Vagina (tissue), 2 donors: Measurements from ENCODE around the gene RPP14. TPM values are rescaled to one million over a fixed set of nuclear protein-coding genes. Genes with fewer than 3 reads are reported as not detected.
A peak's percentile ranks its signal among the peaks of the same experiment; 100 is the strongest.

ENCODE experiments used
- DNase-seq, 2 donors: peaks; one replicate each; pipeline ENCODE4 v3.0.0-alpha.2; 2017; ENCODE audit errors: extremely low spot score in 2 of 2
- H3K27ac ChIP-seq: fragments of 200-600 bp; sonication (generic); one replicate; pipeline ENCODE4 v1.5.1; 2019
- H3K27me3 ChIP-seq: fragments of 200-600 bp; sonication (generic); one replicate; pipeline ENCODE4 v1.5.1; 2019
- H3K36me3 ChIP-seq, 2 donors: fragments of 200-600 bp; sonication (generic); one replicate each; pipeline ENCODE4 v1.5.1; 2017 to 2019
- H3K4me1 ChIP-seq: fragments of 200-600 bp; sonication (generic); one replicate; pipeline ENCODE4 v1.5.1; 2019
- H3K4me3 ChIP-seq, 2 donors: fragments of 200-600 bp; sonication (generic); 1 replicate in 1 of 2; 2 replicates in 1 of 2; pipeline ENCODE4 v1.5.1; 2016 to 2019
- H3K9me3 ChIP-seq: fragments of 200-600 bp; sonication (generic); one replicate; pipeline ENCODE4 v1.5.1; 2019
- CTCF ChIP-seq, 3 experiments: fragments of 450-650 bp in 2 of 3; fragments of 200-600 bp in 1 of 3; sonication (generic) in 1 of 3; IDR thresholded peaks; one replicate each; pipeline ENCODE4 v1.5.1; 2017 to 2019; ENCODE audit warnings: antibody characterized with exemption in 3 of 3, mild to moderate bottlenecking in 2 of 3, moderate library complexity in 2 of 3
- POLR2A ChIP-seq, 2 donors: fragments of 450-650 bp; IDR thresholded peaks; one replicate each; pipeline ENCODE4 v1.6.1; 2017; ENCODE audit warnings: antibody characterized with exemption in 2 of 2, mild to moderate bottlenecking in 2 of 2, moderate library complexity in 2 of 2
- POLR2AphosphoS5 ChIP-seq, 2 donors: sonication (generic); formaldehyde crosslinking; IDR thresholded peaks; one replicate each; pipeline ENCODE4 v1.9.0; 2017; ENCODE audit warnings: antibody characterized with exemption in 2 of 2, mild to moderate bottlenecking in 2 of 2, low read depth in 1 of 2; ENCODE audit not compliant: insufficient read depth in 1 of 2
- intact Hi-C: fragments of 100-400 bp; cut with DNase I; formaldehyde crosslinking; loops from one replicate; pipeline ENCODE4 v1.15.1; 2023
- total RNA-seq: library from RNA; depleted of rRNA; stranded (reverse); fragments of >200 nt; gene quantifications from one replicate; pipeline ENCODE4 v1.2.3, GENCODE V29; 2016

Gene RPP14
- total RNA-seq, 1 donor from 2014 or later = 16.9 TPM

GRCh38 chr3:58298190-58298589 is 7.9 kb upstream of the RPP14 start:
- Histone ChIP-seq H3K36me3 (no peaks in the 10 kb centered on the region), H3K4me3 (no peak overlapping the region), H3K9me3 (no peaks in the 10 kb centered on the region), H3K27me3 (no peaks in the 10 kb centered on the region), H3K4me1 (no peaks in the 10 kb centered on the region), H3K27ac (no peak overlapping the region)
- TF ChIP-seq POLR2AphosphoS5 (IDR thresholded peaks at IDR 0.05; ENCODE audit: insufficient read depth in 1 of 2, low read depth in 1 of 2) = no peak
- TF ChIP-seq POLR2A (IDR thresholded peaks at IDR 0.05) = no peak
- no peak for TF ChIP-seq CTCF (IDR thresholded peaks at IDR 0.05)
- no peak for DNase-seq
- intact Hi-C loops = loop anchor here (5.0 kb wide), 1 partner anchor 61 kb away; the partner anchor contains the start of gene ABHD6

- Histone ChIP-seq H3K36me3 (no peaks in the 10 kb centered on the region), H3K4me1 (no peaks in the 10 kb centered on the region), H3K4me3 (no peak overlapping the region), H3K9me3 (no peaks in the 10 kb centered on the region), H3K27me3 (no peaks in the 10 kb centered on the region), H3K27ac (no peak overlapping the region)
- TF ChIP-seq CTCF (IDR thresholded peaks at IDR 0.05) (no peak), POLR2AphosphoS5 (IDR thresholded peaks at IDR 0.05; ENCODE audit: insufficient read depth in 1 of 2, low read depth in 1 of 2) (no peak)
- no peak for DNase-seq
- intact Hi-C loops = loop anchor here (5.0 kb wide), 1 partner anchor 62 kb away; the partner anchor contains the start of gene ABHD6
Measured at GRCh38 chr3:58299075-58299474, 7.0 kb upstream of the RPP14 start.

- DNase-seq = no peak
- no peaks in the 10 kb centered on the region for H3K9me3 ChIP-seq
- TF ChIP-seq POLR2AphosphoS5 (IDR thresholded peaks at IDR 0.05; ENCODE audit: insufficient read depth in 1 of 2, low read depth in 1 of 2) (no peak), POLR2A (IDR thresholded peaks at IDR 0.05) (no peak), CTCF (IDR thresholded peaks at IDR 0.05) (peak in 2 of 3 experiments; percentile 32 to 69)
- no peaks in the 10 kb centered on the region for H3K27me3 ChIP-seq
- intact Hi-C loops = loop anchor here (5.0 kb wide), 2 partner anchors 63 to 113 kb away; partner anchors contain the start of gene ABHD6
- H3K4me1 ChIP-seq = no peaks in the 10 kb centered on the region
- no peak overlapping the region for H3K4me3 ChIP-seq
- no peak overlapping the region for H3K27ac ChIP-seq
- no peaks in the 10 kb centered on the region for H3K36me3 ChIP-seq
Measured at GRCh38 chr3:58299839-58300516, 6.1 kb upstream of the RPP14 start.

- intact Hi-C loops = no loop called here
- Histone ChIP-seq H3K27ac (peak overlapping the region; percentile 96), H3K4me3 (peak overlapping the region; percentile 76 to 80)
Measured at GRCh38 chr3:58307639-58308215, 1.7 kb downstream of the RPP14 start.

More at GRCh38 chr3:58307639-58308215, 1.7 kb downstream of the RPP14 start:
- Histone ChIP-seq H3K4me1 (peaks cover 35% of the 10 kb centered on the region), H3K27me3 (no peaks in the 10 kb centered on the region), H3K9me3 (no peaks in the 10 kb centered on the region), H3K36me3 (peaks cover 0 to 28% of the 10 kb centered on the region in 2 donors)
- TF ChIP-seq CTCF (IDR thresholded peaks at IDR 0.05) (peak in 2 of 3 experiments; percentile 33 to 40), POLR2A (IDR thresholded peaks at IDR 0.05) (no peak)
- DNase-seq = no peak
